H1 (cell line): ENCODE data around the gene SLC25A12.

Source experiments
- ATF2 ChIP-seq: IDR thresholded peaks from 2 replicates; pipeline ENCODE4 v1.6.1; 2012; ENCODE audit warnings: low read length, inconsistent platforms
- CHD2 ChIP-seq: IDR thresholded peaks from 2 replicates; pipeline ENCODE4 v1.6.1; 2012; ENCODE audit warnings: low read length, improper control_type of control experiment
- CTCF ChIP-seq, 3 experiments: IDR thresholded peaks; 1 replicate in 2 of 3; 2 replicates in 1 of 3; pipeline versions ENCODE4 v1.5.1 to v1.6.1; 2011; ENCODE audit warnings: low read length in 3 of 3, mild to moderate bottlenecking in 3 of 3, inconsistent platforms in 2 of 3, low read depth in 1 of 3, moderate library complexity in 1 of 3; ENCODE audit not compliant: insufficient read depth in 1 of 3; ENCODE audit errors: control extremely low read depth in 1 of 3
- EGR1 ChIP-seq: IDR thresholded peaks from 2 replicates; pipeline ENCODE4 v1.6.1; 2011; ENCODE audit warnings: low read depth, low read length, borderline replicate concordance
- GTF2F1 ChIP-seq: IDR thresholded peaks from 2 replicates; pipeline ENCODE4 v1.6.1; 2012; ENCODE audit warnings: low read depth, low read length, improper control_type of control experiment, borderline replicate concordance
- HDAC6 ChIP-seq: IDR thresholded peaks from one replicate; pipeline ENCODE4 v1.7.1; 2012; ENCODE audit warnings: low read depth, mild to moderate bottlenecking, inconsistent platforms, low read length, moderate library complexity
- POLR2A ChIP-seq, 2 experiments: IDR thresholded peaks; 1 replicate in 1 of 2; 2 replicates in 1 of 2; pipeline ENCODE4 v1.6.1; 2011; ENCODE audit warnings: low read depth in 2 of 2, low read length in 2 of 2, mild to moderate bottlenecking in 2 of 2; ENCODE audit errors: control extremely low read depth in 1 of 2
- SUZ12 ChIP-seq: fragments of 200-600 bp; sonication (generic); IDR thresholded peaks from 2 replicates; pipeline ENCODE4 v1.6.1; 2012; ENCODE audit warnings: mild to moderate bottlenecking, inconsistent platforms, low read length, moderate library complexity, mixed read lengths

- TF ChIP-seq POLR2A (IDR thresholded peaks at IDR 0.05; ENCODE audit: control extremely low read depth in 1 of 2, low read depth in 2 of 2, low read length in 2 of 2) (no peak), ATF2 (no peak), SUZ12 (no peak), CHD2 (no peak), HDAC6 (no peak), CTCF (IDR thresholded peaks at IDR 0.05; ENCODE audit: control extremely low read depth in 1 of 3, insufficient read depth in 1 of 3, low read depth in 1 of 3, low read length in 3 of 3) (no peak), GTF2F1 (no peak), EGR1 (no peak)
Measured at GRCh38 chr2:171858397-171858958, 35.6 kb downstream of the SLC25A12 start.
